BE2C (cell line): ENCODE measurements around the gene AGXT.

ENCODE experiments used
- DNase-seq: peaks from one replicate; pipeline ENCODE4 v3.0.0-alpha.2; 2020
- H3K27me3 ChIP-seq: fragments of 250-450 bp; sonication (Bioruptor Pico); 2 replicates; pipeline ENCODE4 v1.5.1; 2020; ENCODE audit warnings: mild to moderate bottlenecking
- H3K36me3 ChIP-seq: fragments of 250-450 bp; sonication (Bioruptor Pico); 2 replicates; pipeline ENCODE4 v1.5.1; 2020; ENCODE audit warnings: mild to moderate bottlenecking
- H3K4me1 ChIP-seq: fragments of 250-450 bp; sonication (Bioruptor Pico); 2 replicates; pipeline ENCODE4 v1.5.1; 2020
- H3K4me3 ChIP-seq: 2 replicates; pipeline ENCODE4 v1.5.1; 2011; ENCODE audit warnings: low read depth, low read length
- H3K9me3 ChIP-seq: fragments of 250-450 bp; sonication (Bioruptor Pico); 2 replicates; pipeline ENCODE4 v1.5.1; 2020
- CTCF ChIP-seq: IDR thresholded peaks from 2 replicates; pipeline ENCODE4 v1.5.1; 2012; ENCODE audit warnings: mild to moderate bottlenecking, low read depth, low read length

AGXT gene

GRCh38 chr2:240915526-240916341 lies 47.1 kb downstream of the AGXT start:
- DNase-seq = peak; percentile 9
- Histone ChIP-seq H3K27me3 (no peaks in the 10 kb centered on the region), H3K4me1 (peaks cover 7% of the 10 kb centered on the region), H3K4me3 (no peak overlapping the region), H3K9me3 (no peaks in the 10 kb centered on the region), H3K36me3 (no peaks in the 10 kb centered on the region)
- no peak for TF ChIP-seq CTCF

GRCh38 chr2:240916571-240917008 lies 48.0 kb downstream of the AGXT start:
- H3K27me3 ChIP-seq = no peaks in the 10 kb centered on the region
- TF ChIP-seq CTCF = no peak
- no peaks in the 10 kb centered on the region for H3K36me3 ChIP-seq
- H3K4me3 ChIP-seq = peak overlapping the region; percentile 28
- peaks cover 7% of the 10 kb centered on the region for H3K4me1 ChIP-seq
- DNase-seq = peak; percentile 72
- H3K9me3 ChIP-seq = no peaks in the 10 kb centered on the region

- Histone ChIP-seq H3K36me3 (no peaks in the 10 kb centered on the region), H3K4me1 (peaks cover 7% of the 10 kb centered on the region), H3K9me3 (no peaks in the 10 kb centered on the region), H3K4me3 (peak overlapping the region; percentile 28), H3K27me3 (no peaks in the 10 kb centered on the region)
- DNase-seq = peak; percentile 49
- no peak for TF ChIP-seq CTCF
Observed at GRCh38 chr2:240917009-240917683, 48.5 kb downstream of the AGXT start.

- TF ChIP-seq CTCF = no peak
- Histone ChIP-seq H3K36me3 (no peaks in the 10 kb centered on the region), H3K4me3 (no peak overlapping the region), H3K27me3 (no peaks in the 10 kb centered on the region), H3K4me1 (peaks cover 7% of the 10 kb centered on the region), H3K9me3 (no peaks in the 10 kb centered on the region)
- DNase-seq = peak; percentile 43
Observed at GRCh38 chr2:240917684-240918257, 49.1 kb downstream of the AGXT start.

- no peak for TF ChIP-seq CTCF
- DNase-seq = peak; percentile 5
- Histone ChIP-seq H3K9me3 (no peaks in the 10 kb centered on the region), H3K4me3 (no peak overlapping the region), H3K4me1 (peaks cover 7% of the 10 kb centered on the region), H3K27me3 (no peaks in the 10 kb centered on the region), H3K36me3 (no peaks in the 10 kb centered on the region)
Observed at GRCh38 chr2:240918258-240919091, 49.9 kb downstream of the AGXT start.
